K562 (cell line): ENCODE results near the gene SYTL2. TPM values are rescaled to one million over a fixed set of nuclear protein-coding genes. Genes with fewer than 3 reads are reported as not detected.
A peak's percentile ranks its signal among the peaks of the same experiment; 100 is the strongest.

Experiments used
- BRD4 ChIP-seq: fragments of 200-600 bp; sonication (generic); IDR thresholded peaks from 2 replicates; pipeline ENCODE4 v1.6.1; 2017; ENCODE audit warnings: inconsistent platforms
- CREBBP ChIP-seq: IDR thresholded peaks from one replicate; pipeline ENCODE4 v1.6.1; 2012; ENCODE audit warnings: low read depth, mild to moderate bottlenecking, control low read depth, inconsistent platforms, low read length
- DIDO1 ChIP-seq: fragments of 450-650 bp; IDR thresholded peaks from 2 replicates; pipeline ENCODE4 v1.6.1; 2016; ENCODE audit warnings: low read depth, missing biosample characterization, missing genetic modification characterization
- ERF ChIP-seq: fragments of 450-650 bp; formaldehyde crosslinking; IDR thresholded peaks from 2 replicates; pipeline ENCODE4 v1.4.0; 2020; ENCODE audit warnings: mild to moderate bottlenecking, mixed read lengths
- ETS1 ChIP-seq: conservative IDR thresholded peaks from 2 replicates; pipeline ENCODE4 v1.6.1; 2011; ENCODE audit warnings: low read depth, mild to moderate bottlenecking, low read length; ENCODE audit not compliant: control insufficient read depth
- ETV1 ChIP-seq: fragments of 450-650 bp; conservative IDR thresholded peaks from 2 replicates; pipeline ENCODE4 v1.6.1; 2016; ENCODE audit warnings: missing genetic modification characterization, control low read depth, low read depth, missing compliant biosample characterization
- MTA3 ChIP-seq: fragments of 450-650 bp; formaldehyde crosslinking; IDR thresholded peaks from 2 replicates; pipeline ENCODE4 v1.6.1; 2017; ENCODE audit warnings: mild to moderate bottlenecking, borderline replicate concordance
- NR3C1 ChIP-seq: sonication (generic); formaldehyde crosslinking; IDR thresholded peaks from 2 replicates; pipeline ENCODE4 v1.8.1; 2022; ENCODE audit warnings: missing genetic modification reagents
- RNF219 ChIP-seq: fragments of 250-450 bp; sonication (Bioruptor Pico); IDR thresholded peaks from 2 replicates; pipeline ENCODE4 v1.5.0; 2022; ENCODE audit warnings: mild to moderate bottlenecking
- SMARCC2 ChIP-seq: fragments of 450-650 bp; IDR thresholded peaks from 2 replicates; pipeline ENCODE4 v1.6.1; 2017; ENCODE audit warnings: antibody characterized with exemption, moderate library complexity, mild to moderate bottlenecking, low read depth
- TEAD1 ChIP-seq, 2 experiments: fragments of 450-650 bp in 1 of 2; sonication (generic) in 1 of 2; formaldehyde crosslinking; IDR thresholded peaks; 2 replicates each; pipeline versions ENCODE4 v1.4.0 to v1.8.0; 2020 to 2022; ENCODE audit warnings: mild to moderate bottlenecking in 2 of 2, missing genetic modification reagents in 1 of 2
- THRA ChIP-seq: fragments of 450-650 bp; IDR thresholded peaks from 2 replicates; pipeline ENCODE4 v1.6.1; 2017; ENCODE audit warnings: mild to moderate bottlenecking, moderate library complexity
- TRIM24 ChIP-seq, 2 experiments: fragments of 450-650 bp; IDR thresholded peaks; 2 replicates each; pipeline ENCODE4 v1.6.1; 2016
- XRCC5 ChIP-seq: fragments of 200-400 bp; formaldehyde crosslinking; IDR thresholded peaks from 2 replicates; pipeline ENCODE4 v1.6.1; 2017; ENCODE audit warnings: low read depth, mild to moderate bottlenecking, low read length
- ZNF134 ChIP-seq: fragments of 250-450 bp; sonication (Bioruptor Pico); conservative IDR thresholded peaks from 2 replicates; pipeline ENCODE4 v1.4.0; 2020
- ZNF41 ChIP-seq: fragments of 250-450 bp; sonication (Bioruptor Pico); conservative IDR thresholded peaks from 2 replicates; pipeline ENCODE4 v1.4.0; 2020; ENCODE audit warnings: mild to moderate bottlenecking
- ZNF449 ChIP-seq: fragments of 250-450 bp; sonication (Bioruptor Pico); IDR thresholded peaks from 2 replicates; pipeline ENCODE4 v1.8.0; 2022; ENCODE audit warnings: moderate library complexity, mild to moderate bottlenecking, inconsistent platforms
- ZNF766 ChIP-seq: fragments of 200-800 bp; sonication (Bioruptor generic); conservative IDR thresholded peaks from 2 replicates; pipeline ENCODE4 v1.6.1; 2016; ENCODE audit warnings: missing genetic modification characterization, missing compliant biosample characterization
- polyA plus RNA-seq, 8 experiments: library from polyadenylated mRNA; depleted of rRNA in 4 of 8; stranded (reverse) in 5 of 8; unstranded in 3 of 8; fragments of >200 nt; fragmentation: Nextera tagmentation in 2 of 8; fragmentation: Illumina TruSeq in 1 of 8; extraction: Ambion mirVana in 2 of 8; extraction: Trizol in 1 of 8; gene quantifications; 2 replicates each; pipeline versions ENCODE4 v1.2.1 to v1.2.3, GENCODE V29; 2011 to 2014; ENCODE audit warnings: inconsistent platforms in 1 of 8, missing spikeins in 1 of 8
- total RNA-seq, 7 experiments: library from RNA; depleted of rRNA in 6 of 7; stranded (reverse); fragments of >200 nt in 6 of 7; fragmentation: Illumina TruSeq in 2 of 7; extraction: Trizol in 2 of 7; gene quantifications; 2 replicates each; pipeline versions ENCODE4 v1.2.1 to v1.2.3, GENCODE V29; 2011 to 2021; ENCODE audit warnings: low replicate concordance in 1 of 7
- TF ChIP-seq, protein P1 (sequence below): fragments of 450-650 bp; formaldehyde crosslinking; IDR thresholded peaks from 2 replicates; pipeline ENCODE4 v1.4.0; 2022; ENCODE audit warnings: mild to moderate bottlenecking, moderate library complexity

The SYTL2 gene
- total and polyA plus RNA-seq, 9 of the 15 experiments (the other 6 are each of a cell fraction or from before 2014, with no cell fraction given): 0.05 to 0.57 (median 0.35) TPM

DNA sequence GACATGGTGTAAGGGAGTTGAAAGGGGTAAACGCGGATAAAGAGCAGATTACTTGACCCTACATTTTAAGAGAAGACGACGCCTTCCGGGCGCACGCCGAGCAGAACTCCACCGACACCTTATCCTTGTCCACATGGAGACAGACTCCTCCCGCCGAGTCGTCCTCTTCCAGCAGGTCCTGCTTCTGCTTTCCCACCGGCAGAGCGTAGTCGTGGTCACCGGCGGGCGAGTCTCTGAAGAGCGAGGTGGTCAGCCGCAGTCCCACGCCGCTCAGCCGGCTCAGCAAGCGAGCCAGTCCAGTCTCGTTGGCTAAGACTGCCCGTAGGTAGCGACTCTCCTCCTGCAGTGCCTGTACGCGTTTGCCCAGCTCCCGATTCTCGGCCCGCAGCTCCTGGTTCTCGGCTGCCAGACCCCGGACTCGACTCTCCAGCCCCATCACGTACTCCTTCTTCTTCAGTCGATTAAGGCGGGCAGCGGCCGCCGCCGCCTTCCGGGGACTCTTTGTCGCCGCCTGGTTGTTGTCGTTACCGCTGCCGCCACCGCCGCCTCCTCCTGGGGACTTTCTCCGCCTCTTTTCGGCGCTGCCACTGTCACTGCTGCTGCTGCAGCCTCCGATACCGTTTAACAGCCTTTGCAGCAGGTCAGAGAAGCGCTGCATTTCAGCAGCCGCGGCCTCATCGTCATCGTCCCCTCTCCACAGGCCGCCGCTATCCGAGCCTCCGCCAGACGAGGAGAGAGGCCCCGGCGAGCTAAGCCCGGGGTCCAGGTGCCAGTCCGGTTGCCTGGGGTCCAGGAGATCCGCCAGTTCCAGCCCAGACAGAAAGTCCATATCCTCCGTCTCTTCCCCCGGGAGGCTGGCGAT lies 147.0 kb downstream of the SYTL2 start (continued):
- TF ChIP-seq DIDO1 (tag) (no peak), CREBBP (no peak), TEAD1 (CRISPR knock-in tag; IDR thresholded peaks at IDR 0.05) (no peak), RNF219 (CRISPR knock-in tag) (no peak), ERF (CRISPR knock-in tag) (0 out of 2 replicates have a peak, but pooled peaks have one; percentile 28), ZNF766 (no peak), ZNF449 (CRISPR knock-in tag) (no peak), ZNF41 (CRISPR knock-in tag) (no peak), ETS1 (no peak; the same call in 1 of the 2 replicates), MTA3 (peak; percentile 22; the same call in 1 of the 2 replicates), XRCC5 (0 out of 2 replicates have a peak, but pooled peaks have one; percentile 41), TRIM24 (IDR thresholded peaks at IDR 0.05) (no peak), THRA (no peak), NR3C1 (CRISPR knock-in tag) (no peak; the same call in 1 of the 2 replicates), ETV1 (tag) (peak; percentile 81), ZNF134 (no peak), BRD4 (no peak), SMARCC2 (0 out of 2 replicates have a peak, but pooled peaks have one; percentile 24)
- TF ChIP-seq, protein P1, sequence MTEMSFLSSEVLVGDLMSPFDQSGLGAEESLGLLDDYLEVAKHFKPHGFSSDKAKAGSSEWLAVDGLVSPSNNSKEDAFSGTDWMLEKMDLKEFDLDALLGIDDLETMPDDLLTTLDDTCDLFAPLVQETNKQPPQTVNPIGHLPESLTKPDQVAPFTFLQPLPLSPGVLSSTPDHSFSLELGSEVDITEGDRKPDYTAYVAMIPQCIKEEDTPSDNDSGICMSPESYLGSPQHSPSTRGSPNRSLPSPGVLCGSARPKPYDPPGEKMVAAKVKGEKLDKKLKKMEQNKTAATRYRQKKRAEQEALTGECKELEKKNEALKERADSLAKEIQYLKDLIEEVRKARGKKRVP (CRISPR knock-in tag): no peak
